ENCODE measurements around the gene KCNH2. TPM values are rescaled to one million over a fixed set of nuclear protein-coding genes. Genes with fewer than 3 reads are reported as not detected.

Gene KCNH2
- total RNA-seq, 4 donors from 2014 or later = 0.33 to 0.93 (median 0.63) TPM

DNA sequence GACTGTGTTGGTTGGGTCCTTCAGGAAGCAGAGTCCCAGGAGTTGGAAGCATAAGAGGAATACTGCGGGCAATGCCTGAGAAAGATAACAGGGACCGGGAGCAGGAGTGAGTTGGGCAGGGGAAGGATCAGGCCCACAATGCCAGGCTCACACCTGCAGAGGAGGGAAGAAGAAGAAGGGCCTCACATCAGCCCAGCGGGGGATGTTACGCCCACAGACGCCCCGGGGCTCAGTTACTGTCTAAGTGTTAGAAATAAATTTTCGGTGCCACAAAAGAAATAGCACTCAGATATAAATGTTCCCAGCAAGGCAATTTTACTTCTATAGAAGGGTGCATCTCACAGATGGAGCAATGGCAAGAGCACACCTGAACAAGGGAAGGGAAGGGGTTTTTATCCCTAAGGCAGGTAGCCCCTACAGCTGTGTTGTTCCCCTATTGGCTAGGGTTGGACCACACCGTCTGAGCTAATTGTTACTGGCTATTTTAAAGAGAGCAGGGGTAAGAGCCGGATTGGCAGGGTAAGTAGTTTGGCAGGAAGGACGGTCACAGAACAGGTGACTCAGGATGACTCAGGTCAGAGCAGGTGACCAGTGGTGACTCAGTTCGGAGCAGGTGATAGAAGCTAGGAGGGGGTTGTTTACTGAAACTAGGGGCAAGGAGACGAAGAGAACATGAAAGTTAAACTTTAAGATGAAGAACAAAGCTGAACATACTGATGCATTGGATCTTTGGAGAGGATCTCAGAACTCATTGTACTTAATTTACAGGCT is 12.5 kb upstream of the KCNH2 start, which contains the start of gene NOS3:
Gene NOS3 (plus strand): TSS at position 602 of the 771 bp plus-strand sequence. CDS start 2,787 bp downstream, outside the sequence.
- intact Hi-C loops (cut with DNase I) = no loop called here
- H3K9me3 ChIP-seq = no peaks in the 10 kb centered on the region
- H3K4me1 ChIP-seq = no peaks in the 10 kb centered on the region
- no peaks in the 10 kb centered on the region for H3K36me3 ChIP-seq
- H3K4me3 ChIP-seq (replicated peaks in 1 of 3) = no peak within 1 kb of the TSS
- DNase-seq = no peak
- no peaks in the 10 kb centered on the region for H3K27me3 ChIP-seq
- no peak within 1 kb of the TSS for H3K27ac ChIP-seq
- TF ChIP-seq POLR2A (IDR thresholded peaks at IDR 0.05) = no peak
- WGBS, 2 donors = 85 to 86% methylated on average over 12 of the region's 12 CpGs

GRCh38 chr7:150989456-150989855 is 11.3 kb upstream of the KCNH2 start:
- TF ChIP-seq POLR2A (IDR thresholded peaks at IDR 0.05) (no peak), CTCF (IDR thresholded peaks at IDR 0.05) (no peak)
- Histone ChIP-seq H3K36me3 (no peaks in the 10 kb centered on the region), H3K9me3 (no peaks in the 10 kb centered on the region), H3K4me3 (replicated peaks in 1 of 3) (no peak overlapping the region), H3K4me1 (no peaks in the 10 kb centered on the region), H3K27ac (peak overlapping the region in 1 of 3 donors; percentile 41), H3K27me3 (no peaks in the 10 kb centered on the region)
- no peak for DNase-seq
- WGBS, 2 donors = 67 to 71% methylated on average over 7 of the region's 7 CpGs
- intact Hi-C loops (cut with DNase I) = loop anchor here (5.0 kb wide), 1 partner anchor 92 kb away; no protein-coding TSS in a partner anchor

- DNase-seq = peak; percentile 22 to 29
- Histone ChIP-seq H3K27me3 (no peaks in the 10 kb centered on the region), H3K9me3 (no peaks in the 10 kb centered on the region), H3K27ac (peak overlapping the region in 2 of 3 donors; percentile 11 to 41), H3K36me3 (no peaks in the 10 kb centered on the region), H3K4me1 (no peaks in the 10 kb centered on the region), H3K4me3 (replicated peaks in 1 of 3) (no peak overlapping the region)
- WGBS, 2 donors = 25 to 37% methylated on average over 12 to 26 of the region's 31 CpGs
- no peak for TF ChIP-seq POLR2A (IDR thresholded peaks at IDR 0.05)
- peak; percentile 37 to 65 (median 58) for TF ChIP-seq CTCF (IDR thresholded peaks at IDR 0.05)
- intact Hi-C loops (cut with DNase I) = loop anchor here (5.0 kb wide), 1 partner anchor 91 kb away; no protein-coding TSS in a partner anchor
Observed at GRCh38 chr7:150988230-150989226, 10.4 kb upstream of the KCNH2 start.

- DNase-seq = no peak
- intact Hi-C loops (cut with DNase I) = loop anchor here (5.0 kb wide), 1 partner anchor 89 kb away; no protein-coding TSS in a partner anchor
- Histone ChIP-seq H3K4me3 (replicated peaks in 1 of 3) (no peak overlapping the region), H3K36me3 (no peaks in the 10 kb centered on the region), H3K27ac (no peak overlapping the region), H3K4me1 (no peaks in the 10 kb centered on the region), H3K9me3 (no peaks in the 10 kb centered on the region), H3K27me3 (no peaks in the 10 kb centered on the region)
- 70 to 73% methylated on average over 4 to 5 of the region's 5 CpGs for WGBS, 2 donors
- TF ChIP-seq POLR2A (IDR thresholded peaks at IDR 0.05) (no peak), CTCF (IDR thresholded peaks at IDR 0.05) (no peak)
Observed at GRCh38 chr7:150986556-150986955, 8.4 kb upstream of the KCNH2 start.

DNA sequence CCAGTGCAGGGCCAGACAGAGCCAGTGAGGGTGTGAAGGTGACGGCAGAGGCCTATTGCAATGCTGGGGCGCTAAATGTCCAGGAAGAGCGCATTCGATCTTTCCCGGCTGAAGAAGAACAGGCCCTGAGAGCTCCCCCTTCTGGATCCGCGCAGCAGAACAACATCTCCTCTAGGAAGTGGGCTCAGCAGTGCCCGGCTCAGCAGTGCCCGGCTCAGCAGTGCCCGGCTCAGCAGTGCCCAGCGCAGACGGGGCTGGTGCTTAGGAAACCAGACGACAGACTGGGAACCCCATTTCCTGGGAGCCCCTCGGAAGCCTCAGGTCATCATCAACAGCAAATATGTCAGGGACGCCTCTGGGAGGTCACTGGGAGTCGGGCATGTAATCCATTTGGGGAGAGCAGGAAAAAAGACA is 8.0 kb upstream of the KCNH2 start:
- peak; percentile 45 to 50 for DNase-seq
- H3K4me1 ChIP-seq = no peaks in the 10 kb centered on the region
- TF ChIP-seq POLR2A (IDR thresholded peaks at IDR 0.05) = no peak
- peak in 3 of 6 experiments; percentile 29 to 55 (median 31) for TF ChIP-seq CTCF (IDR thresholded peaks at IDR 0.05)
- 13 to 21% methylated on average over 5 to 16 of the region's 16 CpGs for WGBS, 2 donors
- H3K9me3 ChIP-seq = no peaks in the 10 kb centered on the region
- H3K27ac ChIP-seq = no peak overlapping the region
- no peak overlapping the region for H3K4me3 ChIP-seq (replicated peaks in 1 of 3)
- H3K36me3 ChIP-seq = no peaks in the 10 kb centered on the region
- intact Hi-C loops (cut with DNase I) = loop anchor here (5.0 kb wide), 1 partner anchor 89 kb away; no protein-coding TSS in a partner anchor
- no peaks in the 10 kb centered on the region for H3K27me3 ChIP-seq

Measured in thyroid gland (tissue), 4 donors.